ENCODE measurements around the gene KRT79. TPM values are rescaled to one million over a fixed set of nuclear protein-coding genes. Genes with fewer than 3 reads are reported as not detected.

The KRT79 gene
- total and polyA plus RNA-seq, 9 of the 15 experiments (the other 6 are each of a cell fraction or from before 2014, with no cell fraction given) = 0.03 to 2.3 (median 0.23) TPM; not detected in 2

- no peak for TF ChIP-seq TSHZ1 (CRISPR knock-in tag; IDR thresholded peaks at IDR 0.05)
- no peak for TF ChIP-seq KDM5B (IDR thresholded peaks at IDR 0.05; ENCODE audit: insufficient replicate concordance, low read depth, low read length)
- TF ChIP-seq MEF2D (tag; conservative IDR thresholded peaks at IDR 0.05; ENCODE audit: low read depth) = no peak
- TF ChIP-seq CC2D1A (IDR thresholded peaks at IDR 0.05) = no peak
- TF ChIP-seq MAX (CRISPR knock-in tag; IDR thresholded peaks at IDR 0.05) = 0 out of 2 replicates have a peak, but pooled peaks have one; percentile 34
- TF ChIP-seq PYGO2 (tag; IDR thresholded peaks at IDR 0.05) = no peak
- TF ChIP-seq BHLHE40 (IDR thresholded peaks at IDR 0.05; ENCODE audit: low read length) = peak; percentile 92
- TF ChIP-seq MAFK (IDR thresholded peaks at IDR 0.05; ENCODE audit: low read length) = no peak
- TF ChIP-seq FOXJ2 (tag; IDR thresholded peaks at IDR 0.05) = no peak
- no peak for TF ChIP-seq TAF15 (IDR thresholded peaks at IDR 0.05; ENCODE audit: low read depth, low read length)
- no peak for TF ChIP-seq GATAD2A (IDR thresholded peaks at IDR 0.05)
- TF ChIP-seq LEF1 (IDR thresholded peaks at IDR 0.05) = 0 out of 2 replicates have a peak, but pooled peaks have one; percentile 21
- no peak for TF ChIP-seq RBM15 (IDR thresholded peaks at IDR 0.05; ENCODE audit: insufficient read depth, low read length)
- no peak for TF ChIP-seq ZNF398 (CRISPR knock-in tag; IDR thresholded peaks at IDR 0.05)
- no peak for TF ChIP-seq ZMIZ1 (IDR thresholded peaks at IDR 0.05; ENCODE audit: low read depth in 2 of 2, low read length in 2 of 2)
- TF ChIP-seq HDAC1 (IDR thresholded peaks at IDR 0.05) = peak in 1 of 2 experiments; percentile 48; a peak in 1 of 4 replicates
- TF ChIP-seq JUND (IDR thresholded peaks at IDR 0.05; ENCODE audit: borderline replicate concordance, low read depth, low read length) = no peak
- TF ChIP-seq JUND (tag; IDR thresholded peaks at IDR 0.05; ENCODE audit: borderline replicate concordance, low read depth, low read length) = no peak
- 0 out of 2 replicates have a peak, but pooled peaks have one; percentile 40 for TF ChIP-seq ELF4 (CRISPR knock-in tag; IDR thresholded peaks at IDR 0.05)
- TF ChIP-seq ZNF717 (CRISPR knock-in tag; IDR thresholded peaks at IDR 0.05) = no peak
- TF ChIP-seq STAT5B (CRISPR knock-in tag; IDR thresholded peaks at IDR 0.05) = no peak
- TF ChIP-seq BCOR (IDR thresholded peaks at IDR 0.05) = peak; percentile 36; the same call in 1 of the 2 replicates
Observed at GRCh38 chr12:52877242-52877641, 43.1 kb upstream of the KRT79 start (continued).

Data from K562 (cell line).